GDM1 (cell line): ENCODE measurements around the gene FAM163B.

Experiments used
- DNase-seq: peaks from one replicate; lab custom pipeline; 2025; lab: John Stamatoyannopoulos, UW

The FAM163B gene

DNA sequence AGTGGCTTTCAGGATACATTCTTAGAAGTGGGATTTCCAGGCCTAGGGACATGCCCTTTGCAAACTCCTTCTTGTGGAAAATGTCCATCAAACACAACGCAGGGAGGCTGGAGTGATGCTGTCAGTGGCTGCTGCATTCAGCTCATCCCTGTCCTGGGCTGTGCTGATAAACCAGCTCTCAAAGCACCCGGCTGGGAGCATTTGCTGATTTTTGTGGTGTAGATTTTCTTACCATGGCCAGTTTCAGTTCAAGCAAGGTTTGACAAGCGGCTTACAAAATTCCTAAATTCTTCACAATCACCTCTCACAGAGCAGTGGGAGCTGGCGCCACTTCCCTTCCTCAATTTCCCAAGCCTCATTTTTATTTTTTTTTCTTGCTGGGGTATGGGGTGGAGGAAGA is 28.2 kb downstream of the FAM163B start:
- no peak for DNase-seq

DNA sequence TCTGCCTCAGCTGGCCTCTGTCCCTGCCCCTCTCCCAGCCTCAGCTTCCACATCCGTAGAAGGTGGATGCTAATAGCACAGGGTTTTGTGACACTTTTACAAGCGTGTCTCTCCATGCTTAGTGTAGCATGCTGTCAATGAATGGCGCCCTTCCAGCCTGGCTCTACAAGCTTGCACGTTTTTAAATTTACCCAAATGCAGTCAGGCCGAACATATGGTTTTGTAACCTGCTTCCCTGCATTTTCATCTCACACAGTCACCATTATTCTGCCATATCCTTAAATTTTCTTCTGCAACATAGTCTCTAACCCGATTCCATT is 28.8 kb downstream of the FAM163B start:
- DNase-seq = no peak

DNA sequence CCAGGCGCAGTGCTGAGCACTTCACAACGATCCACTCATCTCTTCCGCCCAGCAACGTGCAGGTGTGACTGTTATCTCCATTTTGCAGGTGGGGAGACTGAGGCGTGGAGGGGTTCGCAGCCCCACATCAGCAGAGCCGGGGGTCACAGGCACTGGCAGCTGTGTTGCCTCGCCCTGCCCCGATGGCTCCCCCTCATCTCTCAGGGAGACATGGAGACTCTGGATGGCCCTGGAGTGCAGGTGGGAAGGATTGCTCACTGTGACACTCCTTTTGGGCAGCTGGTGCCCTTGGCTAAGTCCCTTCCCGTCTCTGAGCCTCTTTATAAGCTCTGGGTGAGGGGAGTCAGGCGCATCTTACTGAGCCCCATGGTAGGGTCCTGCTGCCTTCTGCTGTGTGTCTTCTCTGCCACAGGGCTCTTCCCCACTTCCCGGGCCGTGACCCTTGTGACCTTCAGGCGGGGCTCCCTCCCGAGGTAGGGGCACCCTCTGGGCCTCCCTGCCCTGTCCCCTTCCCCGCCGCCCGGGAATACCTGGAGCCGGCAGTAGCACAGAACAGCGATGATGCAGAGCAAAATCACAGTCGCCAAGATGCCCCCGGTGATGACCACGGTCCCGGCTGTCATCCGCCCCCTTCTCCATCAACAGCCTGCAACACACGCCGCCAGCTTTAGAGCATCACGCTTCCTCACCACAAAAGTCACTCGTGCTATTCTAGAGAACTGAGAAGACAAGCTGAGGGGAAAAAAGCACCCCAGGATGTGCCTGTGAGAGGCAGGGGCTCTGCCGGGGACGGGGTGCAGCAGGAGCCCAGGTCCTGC is 29.4 kb downstream of the FAM163B start:
- DNase-seq = no peak

DNA sequence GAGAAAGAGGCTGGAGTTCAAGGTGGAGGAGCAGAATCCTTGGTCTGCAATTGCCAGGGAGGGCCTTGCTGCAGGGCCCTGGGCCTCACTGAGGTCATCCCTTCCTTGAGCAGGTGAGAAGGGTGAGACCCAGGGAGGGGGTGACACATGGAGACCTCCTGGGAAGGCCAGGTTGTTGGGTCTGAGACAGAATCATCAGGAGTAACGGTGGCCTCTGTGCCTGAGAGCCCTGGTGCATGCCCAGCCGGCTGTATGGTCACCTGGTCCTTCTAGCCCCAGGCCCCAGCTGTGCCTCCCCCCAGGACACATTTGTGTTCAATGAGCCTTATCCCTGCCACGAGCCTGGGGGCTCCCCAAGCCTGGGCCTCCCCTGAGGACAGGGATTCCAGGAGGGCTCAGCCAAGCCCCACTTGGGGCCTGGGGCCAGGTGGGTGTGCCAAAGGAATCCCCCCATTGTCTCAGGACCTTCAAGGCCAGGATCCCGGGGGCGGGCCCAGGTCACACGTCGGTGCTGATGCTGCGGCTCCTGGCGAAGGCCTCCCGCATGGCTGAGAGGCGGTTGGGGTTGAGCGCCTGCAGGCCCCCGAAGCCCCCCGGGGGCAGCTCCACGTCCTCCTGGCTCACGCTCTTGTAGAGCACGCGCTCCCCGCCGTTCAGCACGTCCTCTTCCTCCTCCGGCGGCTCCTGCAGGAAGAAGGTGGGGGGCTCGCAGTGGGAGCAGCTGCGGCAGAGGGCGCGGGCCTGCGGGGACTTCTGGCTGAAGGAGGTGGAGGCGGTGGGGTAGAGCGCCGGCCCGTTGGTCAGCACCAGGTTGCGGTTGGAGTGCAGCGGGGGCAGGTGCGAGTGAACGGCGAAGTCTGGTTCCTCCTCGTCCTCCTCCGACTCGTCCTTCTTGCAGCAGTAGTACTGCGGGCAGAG is 30.4 kb downstream of the FAM163B start:
- no peak for DNase-seq

DNA sequence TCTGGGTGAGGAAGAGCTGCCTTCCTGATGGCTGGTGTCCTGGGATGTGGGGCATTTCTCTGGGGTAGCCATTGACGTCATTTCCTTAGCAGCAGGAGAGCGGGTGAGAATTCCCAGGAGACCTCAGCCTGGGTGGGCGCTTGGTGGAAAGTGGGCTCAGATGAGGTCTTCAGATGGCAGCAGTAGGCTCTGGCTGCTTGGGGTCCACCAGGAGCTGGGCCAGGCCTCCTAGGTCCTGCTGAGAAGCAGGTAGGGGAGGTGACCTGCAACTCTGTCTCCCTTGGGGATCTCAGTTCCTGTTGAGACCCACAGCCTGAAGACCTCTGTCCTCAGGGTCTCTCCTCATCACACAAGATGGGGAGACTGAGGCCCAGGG is 31.5 kb downstream of the FAM163B start:
- no peak for DNase-seq

DNA sequence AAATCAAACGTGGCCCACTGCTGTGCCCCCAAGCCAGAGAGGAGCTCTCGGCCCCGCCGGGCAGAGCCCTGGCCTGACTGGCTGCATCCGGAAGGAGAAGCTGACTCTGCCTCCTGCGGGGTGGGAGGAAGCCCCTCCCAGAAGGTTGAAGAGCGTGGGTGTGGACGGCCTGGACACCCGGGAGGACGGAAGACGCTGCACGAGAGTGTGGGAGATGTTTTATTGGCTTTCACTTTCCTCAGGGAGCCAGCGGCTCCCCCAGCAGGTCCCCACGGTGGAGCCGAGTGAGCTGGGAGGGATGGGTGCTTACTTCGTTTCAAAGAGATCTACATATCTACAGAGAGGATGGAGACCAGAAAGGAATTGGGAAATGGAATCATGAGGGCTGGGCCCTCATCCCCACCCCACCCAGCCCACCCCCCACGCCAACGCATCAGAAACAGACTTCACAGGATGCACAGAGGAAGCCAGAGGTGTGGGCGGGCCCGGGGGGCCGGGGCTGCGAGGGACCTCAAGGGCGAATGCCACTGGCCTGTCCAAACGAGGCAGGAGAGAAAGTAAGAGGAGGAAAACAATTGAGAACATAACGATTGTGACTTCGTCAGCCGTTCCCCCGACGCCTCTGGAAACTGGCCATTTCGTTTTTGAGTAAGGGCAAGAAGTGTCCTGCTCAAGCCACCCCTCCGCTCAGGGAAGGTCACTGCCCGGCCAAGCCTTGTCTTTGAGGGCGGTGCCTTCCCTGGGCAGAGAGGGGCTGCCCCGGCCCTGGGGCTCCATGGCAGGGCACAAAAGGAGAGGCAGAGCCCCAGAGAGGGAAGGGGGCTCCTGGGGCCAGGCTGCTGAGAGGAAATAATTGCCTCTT is 32.1 kb downstream of the FAM163B start:
- DNase-seq = no peak

DNA sequence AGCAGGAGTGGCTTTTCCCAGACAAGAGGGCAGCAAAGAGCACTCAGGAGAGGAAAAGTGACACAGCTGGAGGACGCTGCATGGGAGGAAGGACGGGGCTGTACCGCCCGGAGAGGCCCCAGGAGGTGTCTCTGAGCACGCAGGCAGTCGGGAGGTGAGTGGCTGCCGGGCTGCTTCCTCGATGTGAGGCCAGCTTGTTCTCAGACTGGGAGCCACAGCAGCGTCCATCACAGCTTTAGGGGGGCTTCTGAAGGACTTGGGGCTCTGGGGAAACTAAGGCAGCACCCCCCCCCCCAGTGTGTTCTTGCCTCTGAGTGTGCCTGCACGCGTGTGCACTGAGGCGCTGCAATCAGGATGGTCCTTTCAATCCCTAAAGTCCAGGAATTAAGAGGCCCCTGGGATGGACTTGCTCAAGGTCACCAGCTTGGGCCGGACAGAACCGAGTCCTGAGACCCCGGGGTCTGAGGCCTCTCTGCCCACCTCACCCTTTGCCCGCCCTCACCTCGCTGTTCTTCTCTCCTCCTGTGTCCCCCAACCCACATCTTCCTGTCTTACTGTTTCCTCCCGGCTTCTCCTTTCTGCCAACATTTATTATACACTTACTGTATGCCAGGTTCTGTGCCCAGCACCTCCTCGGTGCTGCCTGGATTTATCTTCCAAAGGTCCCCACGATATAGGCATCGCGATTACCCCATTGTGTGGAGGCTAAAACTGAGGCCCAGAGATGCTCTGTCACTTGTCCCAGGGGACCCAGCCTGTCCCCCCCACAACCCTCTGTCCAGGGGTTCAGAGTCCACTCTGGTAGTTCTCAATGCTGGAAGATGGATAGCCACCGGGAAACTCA is 32.9 kb downstream of the FAM163B start:
- no peak for DNase-seq

DNA sequence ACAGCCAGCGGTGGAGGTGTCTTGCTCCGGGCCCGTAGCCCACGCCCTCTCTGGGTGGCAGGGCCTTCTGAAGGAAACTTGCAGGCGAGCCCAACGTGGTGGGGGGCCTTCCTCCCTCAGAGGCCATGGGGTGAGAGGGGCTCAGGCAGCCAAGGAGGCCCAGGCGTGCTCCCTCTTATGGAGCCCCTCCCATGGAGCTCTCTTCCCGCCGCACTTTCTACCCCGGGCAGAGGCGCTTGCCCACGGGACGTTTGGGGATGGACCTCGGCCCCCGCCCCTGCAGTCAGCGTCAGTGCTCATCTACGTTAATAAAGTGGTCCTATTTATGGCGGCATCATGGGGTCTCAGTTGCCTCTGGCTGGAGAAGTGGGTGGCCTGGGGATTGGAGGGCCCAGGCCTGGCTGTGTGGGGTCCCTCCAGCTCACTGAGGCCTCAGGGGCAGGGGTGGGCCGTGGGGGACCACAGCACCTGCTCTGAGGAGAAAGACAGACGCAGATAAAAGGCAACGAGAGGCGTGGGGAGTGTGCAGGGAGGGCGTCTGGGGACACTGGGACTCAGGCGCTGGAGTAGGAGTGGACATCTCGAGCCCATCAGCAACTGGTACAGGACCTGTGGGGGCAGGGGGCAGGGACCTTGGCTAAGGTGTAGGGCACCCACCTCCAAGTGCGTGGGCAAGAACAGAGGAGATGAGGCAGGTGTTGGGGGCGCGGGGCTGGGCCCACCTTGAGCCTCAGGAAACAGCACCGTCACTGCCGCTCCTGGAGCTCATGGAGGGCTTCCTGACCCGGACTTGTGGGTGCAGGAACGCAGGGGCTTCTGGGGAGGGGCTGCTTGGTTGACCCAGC is 33.8 kb downstream of the FAM163B start:
- DNase-seq = no peak

DNA sequence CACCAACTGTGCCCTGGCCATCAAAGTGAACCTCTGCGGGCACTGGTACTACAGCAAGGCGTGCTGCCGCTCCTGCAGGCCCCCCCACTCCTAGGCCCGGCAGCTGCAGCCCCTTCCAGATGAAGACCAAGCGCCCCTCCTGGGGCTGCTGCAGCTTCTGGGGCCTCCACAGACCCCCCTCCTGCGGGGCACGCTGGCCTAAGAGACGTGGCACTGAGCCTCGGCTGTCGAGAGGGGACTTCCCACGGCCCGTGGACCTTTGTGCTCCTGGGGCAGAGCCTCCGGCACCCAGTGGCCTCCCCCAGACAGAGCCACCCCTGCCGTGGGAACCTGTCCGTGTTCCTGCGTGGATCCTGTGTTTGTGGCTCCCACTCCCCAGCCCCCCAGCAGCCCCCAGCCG is 34.4 kb downstream of the FAM163B start:
- no peak for DNase-seq

DNA sequence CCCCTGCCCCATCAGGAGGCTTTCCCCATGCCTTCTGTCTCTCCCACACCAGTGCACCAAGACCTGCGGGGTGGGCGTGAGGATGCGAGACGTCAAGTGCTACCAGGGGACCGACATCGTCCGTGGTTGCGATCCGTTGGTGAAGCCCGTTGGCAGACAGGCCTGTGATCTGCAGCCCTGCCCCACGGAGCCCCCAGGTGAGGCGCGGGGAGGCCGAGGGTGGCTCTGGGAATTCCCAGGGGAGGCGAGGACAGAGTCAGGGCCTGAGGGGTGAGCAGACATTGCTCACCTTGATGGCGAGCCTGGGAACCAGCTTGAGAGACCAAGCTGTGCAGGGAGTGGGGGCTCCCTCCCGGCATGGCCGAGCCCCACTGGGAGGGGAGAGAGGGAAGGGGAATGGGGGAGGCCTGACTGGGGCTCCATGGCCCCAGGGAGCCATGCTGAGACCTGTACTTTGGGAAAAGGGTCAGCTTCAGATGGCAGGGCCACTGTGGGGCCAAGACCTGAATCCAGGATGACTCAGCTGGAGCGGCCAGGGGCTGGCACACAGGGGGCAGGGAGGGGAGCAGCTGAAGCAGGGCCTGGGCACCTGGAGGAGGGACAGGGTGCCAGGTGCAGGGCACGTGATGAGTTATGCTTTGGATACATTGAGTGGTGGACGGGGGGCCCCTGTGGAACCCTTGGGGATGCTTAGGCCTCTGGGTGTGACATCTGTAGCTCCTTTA is 35.2 kb downstream of the FAM163B start:
- no peak for DNase-seq

DNA sequence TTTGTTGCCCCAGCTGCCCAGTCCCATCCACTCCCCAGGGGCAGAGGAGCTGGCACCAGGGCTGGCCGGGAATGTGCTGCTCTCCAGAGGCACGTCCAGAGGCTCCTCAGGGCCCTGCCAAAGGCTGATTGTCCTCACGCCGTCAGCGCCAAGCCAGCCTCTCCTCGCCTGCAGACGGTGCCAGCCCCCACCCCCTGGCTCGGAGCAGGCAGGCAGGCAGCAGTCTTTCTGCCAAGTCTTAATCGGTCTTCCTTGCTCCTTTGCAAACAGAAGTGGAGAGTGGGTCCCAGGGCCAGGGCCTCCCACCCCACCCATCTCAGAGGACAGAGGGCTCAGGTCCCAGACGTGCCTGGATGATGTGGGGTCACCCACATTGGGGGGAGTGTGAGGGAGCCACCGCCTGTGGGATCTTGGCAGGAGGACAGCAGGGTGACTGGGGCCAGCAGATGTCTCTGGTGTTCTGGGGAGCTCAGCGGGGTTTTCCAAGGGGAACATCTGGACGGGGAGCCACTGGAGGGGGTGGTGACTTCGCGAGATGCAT is 36.3 kb downstream of the FAM163B start:
- DNase-seq = no peak

DNA sequence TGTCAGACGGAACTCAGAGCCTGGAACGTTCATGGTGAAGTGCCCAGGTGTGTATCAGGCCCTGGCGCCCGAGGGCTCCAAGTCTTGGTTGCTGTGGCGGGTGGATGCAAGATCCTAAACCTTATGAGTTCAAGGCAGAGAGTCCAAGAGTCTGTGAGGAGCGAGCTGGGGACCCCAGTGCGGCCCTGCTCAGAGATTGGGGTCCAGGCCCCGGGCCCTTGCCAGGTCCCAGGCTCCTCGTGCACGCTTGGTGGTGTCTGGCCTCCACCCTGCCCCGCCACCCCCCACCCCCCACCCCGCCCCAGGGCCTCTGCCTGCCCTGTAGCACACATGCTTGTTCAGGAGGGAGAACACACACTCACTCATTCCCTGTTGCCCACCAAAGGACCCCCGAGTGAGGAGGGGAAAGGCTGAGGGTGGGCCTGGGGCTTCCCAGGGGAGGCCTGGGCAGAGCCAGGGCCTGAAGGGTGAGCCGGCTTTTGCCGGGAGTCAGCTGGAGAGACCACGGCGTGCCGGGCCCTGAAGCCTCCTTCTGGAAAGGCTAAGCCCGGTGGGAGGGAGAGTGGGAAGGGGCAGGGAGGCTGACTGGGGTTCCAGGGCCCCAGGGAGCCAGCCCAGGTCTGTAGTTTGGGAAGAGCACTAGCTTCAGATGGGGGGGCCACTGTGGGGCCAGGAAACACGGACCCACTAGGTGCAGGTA is 37.1 kb downstream of the FAM163B start:
- no peak for DNase-seq

DNA sequence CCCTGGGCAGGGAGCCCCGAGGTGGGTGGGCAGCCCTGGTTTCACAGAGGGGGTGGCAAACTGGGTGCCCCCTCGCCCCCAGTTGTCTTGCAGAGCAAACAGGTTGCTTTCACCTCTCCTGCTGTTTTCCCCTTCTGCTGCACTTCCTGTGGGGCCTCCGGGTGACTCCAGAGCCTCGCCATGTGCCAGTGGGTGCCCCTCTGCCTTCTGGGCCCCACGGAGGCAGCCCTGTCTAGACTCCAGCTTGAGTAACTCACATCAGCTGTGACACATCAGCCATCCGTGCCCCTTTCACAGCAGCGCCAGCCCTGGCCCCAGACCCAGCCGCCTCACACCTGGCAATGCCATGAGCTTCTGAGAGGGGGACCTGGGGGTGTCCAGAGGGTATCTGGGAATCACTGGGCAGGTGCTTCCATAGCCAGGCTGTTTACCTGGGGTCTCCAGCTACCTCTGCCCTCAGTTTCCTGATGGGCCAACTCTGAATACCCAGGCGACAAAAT is 37.7 kb downstream of the FAM163B start:
- DNase-seq = no peak

DNA sequence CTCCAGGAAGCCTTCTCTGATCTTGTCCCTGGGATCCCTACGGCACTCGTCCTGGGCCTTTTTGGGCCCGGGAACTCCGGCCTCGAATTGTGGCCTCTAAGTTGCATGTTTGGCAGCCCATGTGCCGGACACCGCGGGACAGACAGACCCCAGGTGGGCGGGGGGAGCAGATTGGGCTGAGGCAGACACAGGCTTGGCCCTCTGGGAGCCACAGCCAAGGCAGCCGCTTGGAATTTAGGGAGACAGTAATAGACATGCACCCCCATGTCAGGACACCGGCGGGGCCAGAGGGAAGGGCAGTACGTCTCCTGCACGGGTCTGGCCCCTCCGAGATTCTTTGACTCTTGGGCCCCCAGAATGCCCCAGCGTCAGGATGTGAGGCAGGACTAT is 38.5 kb downstream of the FAM163B start:
- DNase-seq = no peak

DNA sequence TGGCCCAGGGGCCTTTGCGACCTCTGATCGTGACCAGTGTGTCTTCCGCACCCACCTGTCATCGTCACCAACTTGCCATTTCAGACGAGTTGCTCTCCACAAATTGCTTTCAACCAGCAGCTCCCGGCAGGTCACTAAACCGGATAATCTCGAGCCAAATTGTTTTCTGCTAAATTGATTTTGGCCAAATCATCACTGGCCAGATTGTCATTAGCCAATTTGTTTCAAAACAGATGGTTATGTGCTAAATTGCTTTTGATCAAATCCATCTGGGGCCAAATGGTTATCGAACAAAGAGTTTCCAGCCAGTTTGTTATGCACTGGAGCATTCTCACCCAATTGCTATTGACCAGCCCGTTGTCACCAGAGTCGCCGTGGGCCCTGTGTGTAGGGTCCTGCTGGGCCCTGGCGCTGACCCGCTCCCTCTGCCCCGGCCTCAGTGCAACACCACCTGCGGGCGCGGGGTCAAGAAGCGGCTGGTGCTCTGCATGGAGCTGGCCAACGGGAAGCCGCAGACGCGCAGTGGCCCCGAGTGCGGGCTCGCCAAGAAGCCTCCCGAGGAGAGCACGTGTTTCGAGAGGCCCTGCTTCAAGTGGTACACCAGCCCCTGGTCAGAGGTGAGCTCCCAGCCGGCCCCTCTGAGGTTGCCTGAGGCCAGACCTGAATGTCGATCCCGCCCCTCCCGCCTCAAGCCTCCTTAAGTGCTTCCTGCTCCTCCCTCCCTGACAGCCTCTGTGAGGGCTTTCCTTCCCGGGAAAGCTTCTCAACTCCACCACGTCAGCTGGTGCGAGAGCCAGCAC is 39.1 kb downstream of the FAM163B start:
- DNase-seq = no peak

DNA sequence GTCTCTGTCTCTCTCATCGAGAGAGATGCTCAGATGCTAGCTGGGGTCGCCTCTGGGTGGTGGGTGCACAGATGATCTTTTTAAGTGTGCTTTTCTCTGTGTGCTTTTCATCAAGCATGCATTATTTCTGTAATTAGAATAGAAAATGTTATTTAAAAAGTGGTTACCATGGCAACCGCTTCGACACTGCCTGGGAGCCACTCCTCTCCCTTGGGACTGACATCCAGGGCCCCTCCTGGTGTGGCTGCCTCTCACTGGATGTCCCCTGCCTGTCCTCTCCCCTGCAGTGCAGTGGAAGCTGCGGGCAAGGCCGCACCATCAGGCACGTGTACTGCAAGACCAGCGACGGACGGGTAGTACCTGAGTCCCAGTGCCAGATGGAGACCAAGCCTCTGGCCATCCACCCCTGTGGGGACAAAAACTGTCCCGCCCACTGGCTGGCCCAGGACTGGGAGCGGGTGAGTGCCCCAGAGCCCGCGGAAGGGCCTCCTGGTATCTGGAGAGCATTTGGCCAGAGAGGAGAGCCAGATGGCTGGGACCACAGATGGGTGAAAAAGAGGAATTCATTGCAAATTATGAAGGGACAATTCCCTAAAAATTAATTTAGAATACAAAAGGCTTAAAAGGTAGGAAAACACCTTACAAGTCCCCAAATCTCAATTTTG is 39.9 kb downstream of the FAM163B start:
- DNase-seq = no peak

DNA sequence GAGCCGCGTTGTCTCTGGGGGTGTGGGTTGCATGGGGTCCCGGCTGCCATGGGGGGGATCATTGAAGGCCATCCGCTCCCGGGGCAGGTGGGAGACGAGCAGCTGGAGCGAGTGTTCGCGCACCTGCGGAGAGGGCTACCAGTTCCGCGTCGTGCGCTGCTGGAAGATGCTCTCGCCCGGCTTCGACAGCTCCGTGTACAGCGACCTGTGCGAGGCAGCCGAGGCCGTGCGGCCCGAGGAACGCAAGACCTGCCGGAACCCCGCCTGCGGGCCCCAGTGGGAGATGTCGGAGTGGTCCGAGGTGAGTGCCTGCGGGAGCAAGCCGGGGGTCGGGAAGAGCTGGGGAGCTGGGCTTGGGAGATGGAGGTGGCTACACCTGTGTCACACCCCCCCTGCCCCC is 41.0 kb downstream of the FAM163B start:
- no peak for DNase-seq
